ENCODE data around the gene IL2RG. TPM values are rescaled to one million over a fixed set of nuclear protein-coding genes. Genes with fewer than 3 reads are reported as not detected.

The IL2RG gene
- not detected in 2 replicates for total RNA-seq

GRCh38 chrX:71111141-71111843 lies at the start of gene IL2RG:
Gene IL2RG (minus strand): TSS chrX:71111577. CDS start chrX:71111539, 38 bp downstream.

GRCh38 chrX:71144651-71145050 lies 33.3 kb upstream of the IL2RG start, which contains the start of gene NLGN3:
Gene NLGN3 (plus strand): TSS chrX:71144841. CDS start chrX:71147750, 2,909 bp downstream.

GRCh38 chrX:71118032-71118984 lies 6.9 kb upstream of the IL2RG start, which contains the start of gene MED12:
Gene MED12 (plus strand): TSS chrX:71118596. CDS start chrX:71118755, 159 bp downstream.

GRCh38 chrX:71106427-71106826 lies 5.0 kb downstream of the IL2RG start, which contains the start of gene CXorf65:
Gene CXorf65 (minus strand): TSS chrX:71106740. CDS start chrX:71106556, 184 bp downstream.

GRCh38 chrX:71095555-71095980 lies 15.8 kb downstream of the IL2RG start, which contains the start of gene FOXO4:
Gene FOXO4 (plus strand): TSS chrX:71095851. CDS start chrX:71096529, 678 bp downstream.

GRCh38 chrX:71068044-71068918 lies 43.1 kb downstream of the IL2RG start, which contains the start of gene SNX12:
Gene SNX12 (minus strand): TSS chrX:71068334. CDS start chrX:71068306, 28 bp downstream.

Other genes with a start within 250 kb of the IL2RG start
- 0.09 TPM in 1 of 2 replicates, not detected in the other for gene TEX11, start 202.9 kb downstream of the IL2RG start, total RNA-seq
- gene SLC7A3, start 180.5 kb downstream of the IL2RG start, total RNA-seq: not detected in 2 replicates
- gene SNX12, start 43.2 kb downstream of the IL2RG start, total RNA-seq: 57.5 and 62.0 TPM in 2 replicates
- gene FOXO4, start 15.7 kb downstream of the IL2RG start, total RNA-seq: 4.6 and 6.7 TPM in 2 replicates
- gene CXorf65, start 4.8 kb downstream of the IL2RG start, total RNA-seq: not detected in 2 replicates
- 23.2 and 23.9 TPM in 2 replicates for gene MED12, start 7.0 kb upstream of the IL2RG start, total RNA-seq
- gene NLGN3, start 33.3 kb upstream of the IL2RG start, total RNA-seq: under 0.01 and 0.18 TPM in 2 replicates
- gene GJB1, start 111.6 kb upstream of the IL2RG start, total RNA-seq: not detected in 2 replicates
- 6.4 and 8.9 TPM in 2 replicates for gene ZMYM3, start 142.6 kb upstream of the IL2RG start, total RNA-seq
- 387 and 421 TPM in 2 replicates for gene NONO, start 172.1 kb upstream of the IL2RG start, total RNA-seq
- gene ITGB1BP2, start 190.2 kb upstream of the IL2RG start, total RNA-seq: 0.85 and 3.6 TPM in 2 replicates

Data from smooth muscle cell of bladder (primary cell).